H9 (cell line): ENCODE data around the gene TPP1. TPM values are rescaled to one million over a fixed set of nuclear protein-coding genes. Genes with fewer than 3 reads are reported as not detected.
A peak's percentile ranks its signal among the peaks of the same experiment; 100 is the strongest.

Source experiments
- DNase-seq: peaks from one replicate; pipeline ENCODE4 v3.0.0-alpha.2; 2017
- H2AFZ ChIP-seq: one replicate; pipeline ENCODE4 v1.6.1; 2013; ENCODE audit warnings: mild to moderate bottlenecking, low read length, control low read depth, moderate library complexity
- H2AK5ac ChIP-seq: 2 replicates; pipeline ENCODE4 v1.6.1; 2013; ENCODE audit warnings: low read length, control low read depth, mixed read lengths; ENCODE audit not compliant: insufficient read length
- H2BK120ac ChIP-seq: one replicate; pipeline ENCODE4 v1.6.1; 2013; ENCODE audit warnings: low read depth, mild to moderate bottlenecking, low read length, control low read depth, inconsistent platforms; ENCODE audit not compliant: poor library complexity, severe bottlenecking
- H2BK12ac ChIP-seq: 2 replicates; pipeline ENCODE4 v1.6.1; 2013; ENCODE audit warnings: low read length, control low read depth, mixed read lengths, low read depth; ENCODE audit not compliant: insufficient read length
- H2BK15ac ChIP-seq: 2 replicates; pipeline ENCODE4 v1.6.1; 2013; ENCODE audit warnings: low read depth, low read length, control low read depth
- H2BK20ac ChIP-seq: one replicate; pipeline ENCODE4 v1.6.1; 2013; ENCODE audit warnings: low read depth, mild to moderate bottlenecking, low read length, control low read depth, inconsistent platforms; ENCODE audit not compliant: poor library complexity, severe bottlenecking
- H2BK5ac ChIP-seq: 2 replicates; pipeline ENCODE4 v1.6.1; 2013; ENCODE audit warnings: low read length, control low read depth, mixed read lengths; ENCODE audit not compliant: insufficient read length
- H3K14ac ChIP-seq: 2 replicates; pipeline ENCODE4 v1.6.1; 2013; ENCODE audit warnings: low read length, control low read depth; ENCODE audit not compliant: insufficient read depth
- H3K18ac ChIP-seq: 2 replicates; pipeline ENCODE4 v1.6.1; 2013; ENCODE audit warnings: low read depth, mild to moderate bottlenecking, mixed read lengths, low read length, control low read depth; ENCODE audit not compliant: insufficient read length
- H3K23ac ChIP-seq: 2 replicates; pipeline ENCODE4 v1.6.1; 2013; ENCODE audit warnings: low read length, control low read depth, mixed read lengths, low read depth; ENCODE audit not compliant: insufficient read length
- H3K23me2 ChIP-seq: 2 replicates; pipeline ENCODE4 v1.6.1; 2013; ENCODE audit warnings: low read depth, mild to moderate bottlenecking, mixed read lengths, low read length, control low read depth; ENCODE audit not compliant: insufficient read length, poor library complexity, severe bottlenecking
- H3K27ac ChIP-seq: 2 replicates; pipeline ENCODE4 v1.5.1; 2013; ENCODE audit warnings: low read length, control low read depth, mixed read lengths, low read depth; ENCODE audit not compliant: insufficient read length
- H3K27me3 ChIP-seq: 2 replicates; pipeline ENCODE4 v1.6.1; 2013; ENCODE audit warnings: low read length, control low read depth, inconsistent platforms; ENCODE audit not compliant: insufficient read depth
- H3K4ac ChIP-seq: 2 replicates; pipeline ENCODE4 v1.6.1; 2013; ENCODE audit warnings: low read depth, mild to moderate bottlenecking, control low read depth, inconsistent platforms, low read length, moderate library complexity
- H3K4me1 ChIP-seq: 2 replicates; pipeline ENCODE4 v1.6.1; 2013; ENCODE audit warnings: low read length, control low read depth, inconsistent platforms; ENCODE audit not compliant: insufficient read depth
- H3K4me2 ChIP-seq: 2 replicates; pipeline ENCODE4 v1.6.1; 2013; ENCODE audit warnings: low read length, control low read depth, mixed read lengths; ENCODE audit not compliant: insufficient read length, insufficient read depth
- H3K56ac ChIP-seq: 2 replicates; pipeline ENCODE4 v1.6.1; 2013; ENCODE audit warnings: low read depth, mild to moderate bottlenecking, mixed read lengths, low read length, control low read depth; ENCODE audit not compliant: insufficient read length
- H3K79me1 ChIP-seq: 2 replicates; pipeline ENCODE4 v1.6.1; 2013; ENCODE audit warnings: low read depth, mild to moderate bottlenecking, moderate library complexity, low read length, control low read depth, inconsistent platforms; ENCODE audit not compliant: insufficient read depth, poor library complexity, severe bottlenecking
- H3K79me2 ChIP-seq: 2 replicates; pipeline ENCODE4 v1.6.1; 2013; ENCODE audit warnings: low read length, control low read depth, inconsistent platforms; ENCODE audit not compliant: insufficient read depth
- H3K9ac ChIP-seq: 2 replicates; pipeline ENCODE4 v1.6.1; 2013; ENCODE audit warnings: low read length, control low read depth, mixed read lengths; ENCODE audit not compliant: insufficient read length; ENCODE audit errors: extremely low read depth
- H3K9me3 ChIP-seq: one replicate; pipeline ENCODE4 v1.6.1; 2013; ENCODE audit warnings: low read depth, low read length, inconsistent platforms; ENCODE audit not compliant: control insufficient read depth
- H3T11ph ChIP-seq: one replicate; pipeline ENCODE4 v1.6.1; 2013; ENCODE audit warnings: mild to moderate bottlenecking, low read length, control low read depth, inconsistent platforms
- H4K20me1 ChIP-seq: one replicate; pipeline ENCODE4 v1.6.1; 2013; ENCODE audit not compliant: control insufficient read depth, insufficient read length, insufficient read depth
- H4K5ac ChIP-seq: 2 replicates; pipeline ENCODE4 v1.6.1; 2013; ENCODE audit warnings: low read depth, mild to moderate bottlenecking, mixed read lengths, low read length, control low read depth; ENCODE audit not compliant: insufficient read length
- H4K8ac ChIP-seq: replicated peaks from 2 replicates; pipeline ENCODE4 v1.6.1; 2013; ENCODE audit warnings: low read length, control low read depth, mixed read lengths, low read depth; ENCODE audit not compliant: insufficient read length
- H4K91ac ChIP-seq: 2 replicates; pipeline ENCODE4 v1.6.1; 2013; ENCODE audit warnings: low read depth, mild to moderate bottlenecking, moderate library complexity, mixed read lengths, low read length, control low read depth; ENCODE audit not compliant: insufficient read length
- H3K27ac Mint-ChIP-seq, 3 experiments: 2 replicates in 2 of 3; 3 replicates in 1 of 3; pipeline ENCODE4 v1.8.0; 2020 to 2021; ENCODE audit warnings: mixed read lengths in 3 of 3, mild to moderate bottlenecking in 1 of 3, moderate library complexity in 1 of 3
- H3K27me3 Mint-ChIP-seq: 2 replicates; pipeline ENCODE4 v1.8.0; 2021; ENCODE audit warnings: low read depth, mild to moderate bottlenecking, moderate library complexity, mixed read lengths
- H3K36me3 Mint-ChIP-seq, 3 experiments: 2 replicates in 2 of 3; 3 replicates in 1 of 3; pipeline ENCODE4 v1.8.0; 2020 to 2021; ENCODE audit warnings: low read depth in 3 of 3, mixed read lengths in 3 of 3; ENCODE audit not compliant: insufficient read depth in 1 of 3
- H3K4me1 Mint-ChIP-seq, 2 experiments: 2 replicates each; pipeline ENCODE4 v1.8.0; 2020; ENCODE audit warnings: mixed read lengths in 2 of 2
- H3K4me3 Mint-ChIP-seq, 2 experiments: 2 replicates in 1 of 2; 3 replicates in 1 of 2; pipeline ENCODE4 v1.8.0; 2020 to 2021; ENCODE audit warnings: mild to moderate bottlenecking in 2 of 2, mixed read lengths in 2 of 2, moderate library complexity in 1 of 2
- H3K9me3 Mint-ChIP-seq, 2 experiments: 2 replicates in 1 of 2; 3 replicates in 1 of 2; pipeline ENCODE4 v1.8.0; 2020; ENCODE audit warnings: mild to moderate bottlenecking in 2 of 2, mixed read lengths in 2 of 2, moderate library complexity in 1 of 2
- WGBS: extraction: QIAGEN DNeasy Blood & Tissue Kit; methylation state at CpG from one replicate; pipeline ENCODE4 v1.1.7; 2013; ENCODE audit warnings: missing lambda C conversion rate, low lambda C conversion rate, mixed read lengths; ENCODE audit not compliant: insufficient read length; ENCODE audit errors: extremely low coverage; 5-methylcytosine and 5-hydroxymethylcytosine counted together
- total RNA-seq: library from RNA; stranded (reverse); gene quantifications from 2 replicates; pipeline ENCODE4 v1.2.1, GENCODE V29; 2021
- TF ChIP-seq, protein P1 (sequence below): fragments of 200-600 bp; sonication (generic); conservative IDR thresholded peaks from 3 replicates; pipeline ENCODE4 v1.8.0; 2021; ENCODE audit warnings: antibody characterized with exemption, mild to moderate bottlenecking

Gene TPP1
- total RNA-seq, 1 experiment from 2014 or later, result 37.2 TPM

GRCh38 chr11:6587360-6587953 is 31.8 kb downstream of the TPP1 start:
- Mint-ChIP-seq H3K4me1 (peaks cover 6% of the 10 kb centered on the region in 2 experiments; a peak in 3 of 4 replicates), H3K9me3 (peaks cover 19 to 20% of the 10 kb centered on the region in 2 experiments), H3K4me3 (no peak overlapping the region), H3K27ac (peak overlapping the region in 1 of 3 experiments; percentile 46; a peak in 1 of 7 replicates), H3K36me3 (peaks cover 7 to 17% (median 9%) of the 10 kb centered on the region in 3 experiments; a peak in 5 of 7 replicates), H3K27me3 (no peaks in the 10 kb centered on the region)
- Histone ChIP-seq H2BK20ac (no peak overlapping the region), H3K9me3 (no peaks in the 10 kb centered on the region), H2AK5ac (no peak overlapping the region), H4K5ac (no peak overlapping the region), H3K56ac (no peak overlapping the region), H3K14ac (no peak overlapping the region), H3K4me1 (no peaks in the 10 kb centered on the region), H3K79me2 (no peaks in the 10 kb centered on the region), H4K91ac (no peak overlapping the region), H3K4me2 (no peak overlapping the region), H4K8ac (no peak overlapping the region), H3K9ac (no peak overlapping the region), H2BK5ac (no peak overlapping the region), H4K20me1 (no peaks in the 10 kb centered on the region), H3K79me1 (no peaks in the 10 kb centered on the region), H2BK15ac (no peak overlapping the region), H3T11ph (no peak overlapping the region), H3K4ac (no peak overlapping the region), H2BK120ac (no peak overlapping the region), H2BK12ac (no peak overlapping the region), H2AFZ (no peak overlapping the region), H3K18ac (no peak overlapping the region), H3K23ac (no peak overlapping the region), H3K27ac (no peak overlapping the region), H3K23me2 (no peaks in the 10 kb centered on the region), H3K27me3 (no peaks in the 10 kb centered on the region)
- no peak for DNase-seq
- WGBS, result no CpG with 5 or more reads among the region's 11 CpGs
- TF ChIP-seq, protein P1, sequence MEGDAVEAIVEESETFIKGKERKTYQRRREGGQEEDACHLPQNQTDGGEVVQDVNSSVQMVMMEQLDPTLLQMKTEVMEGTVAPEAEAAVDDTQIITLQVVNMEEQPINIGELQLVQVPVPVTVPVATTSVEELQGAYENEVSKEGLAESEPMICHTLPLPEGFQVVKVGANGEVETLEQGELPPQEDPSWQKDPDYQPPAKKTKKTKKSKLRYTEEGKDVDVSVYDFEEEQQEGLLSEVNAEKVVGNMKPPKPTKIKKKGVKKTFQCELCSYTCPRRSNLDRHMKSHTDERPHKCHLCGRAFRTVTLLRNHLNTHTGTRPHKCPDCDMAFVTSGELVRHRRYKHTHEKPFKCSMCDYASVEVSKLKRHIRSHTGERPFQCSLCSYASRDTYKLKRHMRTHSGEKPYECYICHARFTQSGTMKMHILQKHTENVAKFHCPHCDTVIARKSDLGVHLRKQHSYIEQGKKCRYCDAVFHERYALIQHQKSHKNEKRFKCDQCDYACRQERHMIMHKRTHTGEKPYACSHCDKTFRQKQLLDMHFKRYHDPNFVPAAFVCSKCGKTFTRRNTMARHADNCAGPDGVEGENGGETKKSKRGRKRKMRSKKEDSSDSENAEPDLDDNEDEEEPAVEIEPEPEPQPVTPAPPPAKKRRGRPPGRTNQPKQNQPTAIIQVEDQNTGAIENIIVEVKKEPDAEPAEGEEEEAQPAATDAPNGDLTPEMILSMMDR, result no peak
